Caco-2 (cell line): Measurements from ENCODE around the gene ASRGL1. TPM values are rescaled to one million over a fixed set of nuclear protein-coding genes. Genes with fewer than 3 reads are reported as not detected.
"Not testable (repeated sequence)": the region's sequence is repeated elsewhere in the genome, so short reads cannot be mapped to it uniquely, and the experiment has no call there.

Experiments used
- BruUV-seq: library from RNA; stranded (reverse); fragments of 400-500 nt; replicated peaks from 2 replicates; lab custom pipeline; 2021; lab: Mats Ljungman, UMichigan
- CTCF ChIA-PET: fragments of 300-600 bp; sonication (Branson Sonifier 250); formaldehyde crosslinking; loops from one replicate; lab custom pipeline; 2022; ENCODE audit warnings: antibody characterized with exemption; lab: Charles Lee
- POLR2A ChIA-PET: fragments of 300-600 bp; sonication (Branson Sonifier 250); formaldehyde crosslinking; loops from one replicate; lab custom pipeline; 2022; ENCODE audit warnings: antibody characterized with exemption; lab: Charles Lee
- DNase-seq, 2 experiments: peaks; one replicate each; pipeline versions ENCODE4 v3.0.0 to v3.0.0-alpha.2; 2020 to 2022
- H3K27me3 ChIP-seq: replicated peaks from 2 replicates; pipeline ENCODE4 v1.6.0; 2011; ENCODE audit warnings: low read length; ENCODE audit not compliant: control insufficient read depth, insufficient read depth
- H3K36me3 ChIP-seq: 2 replicates; pipeline ENCODE4 v1.5.1; 2011; ENCODE audit warnings: low read length; ENCODE audit not compliant: control insufficient read depth, insufficient read depth
- H3K4me1 ChIP-seq: fragments of 250-450 bp; sonication (Bioruptor Pico); 2 replicates; pipeline ENCODE4 v1.5.1; 2020; ENCODE audit warnings: mild to moderate bottlenecking
- H3K4me3 ChIP-seq: 2 replicates; pipeline ENCODE4 v1.5.1; 2011; ENCODE audit warnings: low read depth, mild to moderate bottlenecking, control low read depth, low read length
- H3K9me3 ChIP-seq: fragments of 250-450 bp; sonication (Bioruptor Pico); 2 replicates; pipeline ENCODE4 v1.5.1; 2020; ENCODE audit warnings: mild to moderate bottlenecking, moderate library complexity
- H3K27ac Mint-ChIP-seq: one replicate; pipeline ENCODE4 v1.8.0; 2022; ENCODE audit warnings: mixed read lengths; ENCODE audit not compliant: unreplicated experiment
- H3K27me3 Mint-ChIP-seq: one replicate; pipeline ENCODE4 v1.8.0; 2022; ENCODE audit warnings: mixed read lengths; ENCODE audit not compliant: insufficient read depth, unreplicated experiment
- H3K36me3 Mint-ChIP-seq: one replicate; pipeline ENCODE4 v1.8.0; 2022; ENCODE audit warnings: mild to moderate bottlenecking, mixed read lengths; ENCODE audit not compliant: insufficient read depth, unreplicated experiment
- H3K4me1 Mint-ChIP-seq: one replicate; pipeline ENCODE4 v1.8.0; 2022; ENCODE audit warnings: low read depth, mixed read lengths; ENCODE audit not compliant: unreplicated experiment
- H3K4me3 Mint-ChIP-seq: one replicate; pipeline ENCODE4 v1.8.0; 2022; ENCODE audit warnings: mild to moderate bottlenecking, moderate library complexity, mixed read lengths; ENCODE audit not compliant: unreplicated experiment
- H3K9me3 Mint-ChIP-seq: one replicate; pipeline ENCODE4 v1.8.0; 2022; ENCODE audit warnings: mixed read lengths; ENCODE audit not compliant: unreplicated experiment
- intact Hi-C: fragments of 100-400 bp; cut with micrococcal nuclease; formaldehyde crosslinking; loops from one replicate; pipeline ENCODE4 v1.10.0; 2022; ENCODE audit not compliant: unreplicated experiment
- total RNA-seq: library from RNA; stranded (reverse); gene quantifications from 2 replicates; pipeline ENCODE4 v1.2.3, GENCODE V29; 2022
- TF ChIP-seq, protein P1 (sequence below), 2 experiments: fragments of 200-600 bp in 1 of 2; IDR thresholded peaks; 1 replicate in 1 of 2; 2 replicates in 1 of 2; pipeline versions ENCODE4 v1.5.1 to v1.8.0; 2011 to 2022; ENCODE audit warnings: antibody characterized with exemption in 1 of 2, control low read depth in 1 of 2, inconsistent platforms in 1 of 2, low read depth in 1 of 2, low read length in 1 of 2, mild to moderate bottlenecking in 1 of 2, moderate library complexity in 1 of 2; ENCODE audit not compliant: insufficient read depth in 1 of 2, severe bottlenecking in 1 of 2, unreplicated experiment in 1 of 2

Gene ASRGL1
- total RNA-seq, 1 experiment from 2014 or later: 41.1 TPM

- Mint-ChIP-seq H3K27ac (no peak overlapping the region), H3K4me1 (no peaks in the 10 kb centered on the region), H3K9me3 (no peaks in the 10 kb centered on the region), H3K4me3 (no peak overlapping the region), H3K36me3 (peaks cover 9% of the 10 kb centered on the region), H3K27me3 (no peaks in the 10 kb centered on the region)
- ChIA-PET CTCF (no interaction called here), POLR2A (no interaction called here)
- intact Hi-C loops: no loop called here
- no peaks in the 10 kb centered on the region for H3K9me3 ChIP-seq
- no peaks in the 10 kb centered on the region for H3K27me3 ChIP-seq
- TF ChIP-seq, protein P1, sequence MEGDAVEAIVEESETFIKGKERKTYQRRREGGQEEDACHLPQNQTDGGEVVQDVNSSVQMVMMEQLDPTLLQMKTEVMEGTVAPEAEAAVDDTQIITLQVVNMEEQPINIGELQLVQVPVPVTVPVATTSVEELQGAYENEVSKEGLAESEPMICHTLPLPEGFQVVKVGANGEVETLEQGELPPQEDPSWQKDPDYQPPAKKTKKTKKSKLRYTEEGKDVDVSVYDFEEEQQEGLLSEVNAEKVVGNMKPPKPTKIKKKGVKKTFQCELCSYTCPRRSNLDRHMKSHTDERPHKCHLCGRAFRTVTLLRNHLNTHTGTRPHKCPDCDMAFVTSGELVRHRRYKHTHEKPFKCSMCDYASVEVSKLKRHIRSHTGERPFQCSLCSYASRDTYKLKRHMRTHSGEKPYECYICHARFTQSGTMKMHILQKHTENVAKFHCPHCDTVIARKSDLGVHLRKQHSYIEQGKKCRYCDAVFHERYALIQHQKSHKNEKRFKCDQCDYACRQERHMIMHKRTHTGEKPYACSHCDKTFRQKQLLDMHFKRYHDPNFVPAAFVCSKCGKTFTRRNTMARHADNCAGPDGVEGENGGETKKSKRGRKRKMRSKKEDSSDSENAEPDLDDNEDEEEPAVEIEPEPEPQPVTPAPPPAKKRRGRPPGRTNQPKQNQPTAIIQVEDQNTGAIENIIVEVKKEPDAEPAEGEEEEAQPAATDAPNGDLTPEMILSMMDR (IDR thresholded peaks at IDR 0.05; ENCODE audit: insufficient read depth in 1 of 2, low read depth in 1 of 2, low read length in 1 of 2, severe bottlenecking in 1 of 2, unreplicated experiment in 1 of 2): no peak
- no peak overlapping the region for H3K4me3 ChIP-seq
- no peaks in the 10 kb centered on the region for H3K4me1 ChIP-seq
- no TSS peak for BruUV-seq
- no peaks in the 10 kb centered on the region; the same call in none of the 2 replicates for H3K36me3 ChIP-seq
- no peak for DNase-seq
Measured at GRCh38 chr11:62360685-62361084, 23.4 kb downstream of the ASRGL1 start.

- H3K36me3 ChIP-seq, H3K4me3 ChIP-seq, H3K27me3 Mint-ChIP-seq, POLR2A ChIA-PET, H3K9me3 ChIP-seq, H3K27me3 ChIP-seq, H3K9me3 Mint-ChIP-seq, BruUV-seq, H3K36me3 Mint-ChIP-seq: not testable (repeated sequence)
- peaks cover 36% of the 10 kb centered on the region for H3K4me1 ChIP-seq
- Mint-ChIP-seq H3K4me1 (peaks cover 37% of the 10 kb centered on the region), H3K4me3 (peak overlapping the region; percentile 6), H3K27ac (peak overlapping the region; percentile 51)
- CTCF ChIA-PET: interaction anchor here (0.6 to 1.7 kb wide), 2 partner anchors 31 to 111 kb away, joined by 5 to 9 read pairs; no protein-coding TSS in a partner anchor
- DNase-seq: peak; percentile 72 to 80
- intact Hi-C loops: loop anchor here (2.0 kb wide), 1 partner anchor 28 kb away; no protein-coding TSS in a partner anchor
Measured at GRCh38 chr11:62368861-62369477, 31.7 kb downstream of the ASRGL1 start.

GRCh38 chr11:62370743-62371440, 33.6 kb downstream of the ASRGL1 start:
- Histone ChIP-seq H3K4me3 (no peak overlapping the region), H3K9me3 (no peaks in the 10 kb centered on the region), H3K36me3 (no peaks in the 10 kb centered on the region), H3K4me1 (peaks cover 36% of the 10 kb centered on the region), H3K27me3 (no peaks in the 10 kb centered on the region)
- intact Hi-C loops: loop anchor here (5.0 kb wide), 1 partner anchor 1294 kb away; no protein-coding TSS in a partner anchor
- DNase-seq: no peak
- H3K9me3 Mint-ChIP-seq: no peaks in the 10 kb centered on the region
- ChIA-PET CTCF (interaction anchor here (0.7 to 0.8 kb wide), 3 partner anchors 18 to 109 kb away, joined by 3 to 5 read pairs (median 5); partner anchors contain the start of gene ASRGL1), POLR2A (no interaction called here)
- H3K4me1 Mint-ChIP-seq: peaks cover 37% of the 10 kb centered on the region
- no TSS peak for BruUV-seq
- H3K36me3 Mint-ChIP-seq: peaks cover 5% of the 10 kb centered on the region
- no peaks in the 10 kb centered on the region for H3K27me3 Mint-ChIP-seq
- H3K27ac Mint-ChIP-seq: no peak overlapping the region
- H3K4me3 Mint-ChIP-seq: peak overlapping the region; percentile 50
- TF ChIP-seq, protein P1 (IDR thresholded peaks at IDR 0.05; ENCODE audit: insufficient read depth in 1 of 2, low read depth in 1 of 2, low read length in 1 of 2, severe bottlenecking in 1 of 2, unreplicated experiment in 1 of 2): no peak
